HG02642 (cell line): ENCODE measurements around the gene PAPPA.

Experiments
- ATAC-seq: cut with Tn5 transposase; IDR thresholded peaks from one replicate; pipeline ENCODE4 v1.9.1; 2021; ENCODE audit warnings: mild to moderate bottlenecking; ENCODE audit not compliant: unreplicated experiment, poor library complexity

The PAPPA gene

GRCh38 chr9:116152390-116152789 lies 1.2 kb upstream of the PAPPA start:
- no peak for ATAC-seq

GRCh38 chr9:116152941-116153764 lies 438 bp upstream of the PAPPA start:
- no peak for ATAC-seq

- ATAC-seq, result no peak
Measured at GRCh38 chr9:116154334-116154975, 864 bp downstream of the PAPPA start.

- no peak for ATAC-seq
Measured at GRCh38 chr9:116154976-116155697, 1.5 kb downstream of the PAPPA start.

- ATAC-seq, result no peak
Measured at GRCh38 chr9:116155698-116156039, 2.1 kb downstream of the PAPPA start.

- no peak for ATAC-seq
Measured at GRCh38 chr9:116156621-116157314, 3.2 kb downstream of the PAPPA start.

- ATAC-seq, result no peak
Measured at GRCh38 chr9:116157436-116158138, 4.0 kb downstream of the PAPPA start.

GRCh38 chr9:116160676-116161571 lies 7.3 kb downstream of the PAPPA start:
- no peak for ATAC-seq

GRCh38 chr9:116162241-116162781 lies 8.7 kb downstream of the PAPPA start:
- no peak for ATAC-seq

- no peak for ATAC-seq
Measured at GRCh38 chr9:116163293-116164055, 9.9 kb downstream of the PAPPA start.

GRCh38 chr9:116165912-116166311 lies 12.3 kb downstream of the PAPPA start:
- no peak for ATAC-seq

- ATAC-seq, result no peak
Measured at GRCh38 chr9:116166713-116167112, 13.1 kb downstream of the PAPPA start.

- no peak for ATAC-seq
Measured at GRCh38 chr9:116168231-116168630, 14.6 kb downstream of the PAPPA start.

GRCh38 chr9:116172216-116172615 lies 18.6 kb downstream of the PAPPA start:
- ATAC-seq, result no peak

- ATAC-seq, result no peak
Measured at GRCh38 chr9:116174347-116174746, 20.8 kb downstream of the PAPPA start.

GRCh38 chr9:116175614-116176013 lies 22.0 kb downstream of the PAPPA start:
- ATAC-seq, result no peak

- ATAC-seq, result no peak
Measured at GRCh38 chr9:116178481-116179211, 25.1 kb downstream of the PAPPA start.
